Stimulated activated CD4-positive, alpha-beta T cell treated with anti-CD3 and anti-CD28 coated beads, Interleukin-1b, Interleukin-23, amount 100 ng/mL, for 24 hours (primary cell): ENCODE data around the gene GOLPH3.

ENCODE experiments used
- DNase-seq, 4 experiments: peaks; one replicate each; pipeline ENCODE4 v3.0.0-alpha.2; 2020; ENCODE audit warnings: low read depth in 4 of 4, low spot score in 1 of 4

Gene GOLPH3

DNA sequence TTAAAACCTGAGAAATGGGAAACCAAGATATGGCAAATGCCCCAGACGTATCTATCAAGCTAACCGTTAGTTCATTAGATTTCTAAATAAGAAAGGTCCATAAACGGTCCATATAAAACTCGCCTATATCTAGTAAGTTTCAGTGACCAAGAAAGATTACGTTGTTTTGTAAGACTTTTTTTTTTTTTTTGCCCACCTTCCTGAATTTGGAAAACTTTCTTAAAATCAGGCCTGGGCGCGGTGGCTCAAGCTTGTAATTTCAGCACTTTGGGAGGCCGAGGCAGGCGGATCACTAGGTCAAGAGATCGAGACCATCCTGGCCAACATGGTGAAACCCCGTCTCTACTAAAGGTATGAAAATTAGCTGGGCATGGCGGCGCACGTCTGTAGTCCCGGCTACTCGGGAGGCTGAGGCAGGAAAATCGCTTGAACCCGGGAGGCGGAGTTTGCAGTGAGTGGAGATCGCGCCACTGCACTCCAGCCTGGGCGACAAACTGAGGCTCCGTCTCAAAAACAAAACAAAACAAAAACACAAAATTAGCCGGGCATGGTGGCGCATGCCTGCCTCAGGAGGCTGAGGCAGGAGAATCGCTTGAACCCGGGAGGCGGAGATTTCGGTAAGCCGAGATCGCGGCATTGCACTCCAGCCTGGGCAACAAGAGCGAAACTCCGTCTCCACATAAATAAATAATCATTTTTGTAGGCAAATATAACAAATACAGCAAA, 1.8 kb downstream of the GOLPH3 start:
- peak in 2 of 4 experiments; percentile 1 to 5 for DNase-seq

GRCh38 chr5:32170303-32171151, 3.6 kb downstream of the GOLPH3 start:
- DNase-seq: no peak

DNA sequence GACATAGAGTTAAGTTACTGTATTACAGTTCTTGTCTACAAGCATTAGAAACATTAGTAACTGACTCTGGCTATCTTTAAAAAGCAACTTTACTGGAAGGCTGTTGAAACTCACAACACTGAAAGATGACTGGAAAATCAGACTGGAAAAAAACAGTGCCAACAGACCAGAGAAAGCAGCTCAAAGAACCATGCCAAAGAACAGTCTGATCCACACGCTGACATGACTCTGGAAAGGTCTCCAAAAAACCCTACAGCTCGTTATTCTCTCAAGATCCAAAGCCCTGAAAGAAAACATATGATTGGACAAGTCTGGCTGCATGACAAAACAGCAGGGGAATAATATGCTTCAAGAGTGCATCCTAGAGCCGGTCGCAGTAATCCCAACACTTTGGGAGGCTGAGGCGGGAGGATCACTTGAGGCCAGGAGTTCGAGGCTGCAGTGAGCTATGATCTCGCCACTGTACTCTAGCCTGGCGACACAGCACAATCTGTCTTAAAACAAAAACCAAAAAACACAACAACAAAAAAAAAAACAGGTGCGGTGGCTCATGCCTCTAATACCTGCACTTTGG, 5.6 kb downstream of the GOLPH3 start:
- DNase-seq: no peak

DNA sequence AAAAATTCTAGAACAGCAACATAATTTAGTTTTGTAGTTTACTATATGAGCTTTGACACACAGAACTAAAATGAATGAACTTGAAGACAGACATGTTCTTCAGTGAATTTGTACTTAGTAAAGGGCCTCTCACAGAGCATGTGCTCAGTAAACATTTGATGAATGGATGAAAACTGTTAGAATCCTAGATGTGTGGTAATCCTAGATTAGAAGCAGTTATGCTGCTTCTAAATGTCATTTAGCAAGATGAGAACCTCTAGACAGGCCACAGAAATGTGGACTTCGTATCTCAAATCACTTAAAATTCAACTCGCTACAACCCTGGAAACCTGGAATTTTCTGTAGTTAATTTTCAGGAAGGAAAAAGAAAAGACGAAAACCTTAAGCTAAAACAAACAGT, 8.5 kb downstream of the GOLPH3 start:
- no peak for DNase-seq

DNA sequence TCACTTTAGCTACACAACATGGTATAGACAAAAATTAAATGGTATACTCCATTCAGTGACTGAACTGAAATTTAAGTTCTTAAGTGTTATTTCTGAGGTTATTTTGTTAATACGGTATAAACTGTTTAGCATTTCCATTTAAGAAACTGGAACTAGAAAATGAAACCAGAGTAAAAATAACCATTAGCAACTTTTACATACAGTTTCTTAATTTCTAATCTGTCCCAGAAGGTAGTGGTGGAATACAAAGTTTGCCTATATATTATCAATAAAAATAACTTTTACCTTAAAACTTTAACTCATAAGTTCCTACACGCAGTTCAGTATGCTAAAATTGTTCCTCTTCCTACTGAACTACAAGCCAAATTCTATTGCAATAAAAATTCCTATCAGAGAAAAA, 10.3 kb downstream of the GOLPH3 start:
- DNase-seq: no peak

- DNase-seq: no peak
These were observed 11.1 kb downstream of the GOLPH3 start for GRCh38 chr5:32163053-32163452.

DNA sequence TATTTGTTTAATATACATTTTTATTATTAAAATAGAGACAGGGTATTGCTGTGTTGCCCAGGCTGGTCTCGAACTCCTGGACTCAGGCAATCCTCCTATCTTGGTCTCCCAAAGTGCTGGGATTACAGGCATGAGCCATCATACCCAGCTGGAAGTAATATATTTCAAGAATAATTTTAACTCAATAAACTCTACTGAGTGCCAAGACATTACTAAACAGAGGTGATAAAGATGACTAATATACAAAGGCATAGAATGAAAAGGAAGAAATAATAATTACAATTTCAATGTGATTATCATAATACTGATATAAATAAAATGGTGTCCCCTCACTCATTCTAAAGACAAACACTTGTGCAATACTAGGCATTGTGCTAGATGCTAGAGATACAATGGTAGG, 13.9 kb downstream of the GOLPH3 start:
- no peak for DNase-seq

GRCh38 chr5:32159328-32160072, 14.6 kb downstream of the GOLPH3 start:
- no peak for DNase-seq

DNA sequence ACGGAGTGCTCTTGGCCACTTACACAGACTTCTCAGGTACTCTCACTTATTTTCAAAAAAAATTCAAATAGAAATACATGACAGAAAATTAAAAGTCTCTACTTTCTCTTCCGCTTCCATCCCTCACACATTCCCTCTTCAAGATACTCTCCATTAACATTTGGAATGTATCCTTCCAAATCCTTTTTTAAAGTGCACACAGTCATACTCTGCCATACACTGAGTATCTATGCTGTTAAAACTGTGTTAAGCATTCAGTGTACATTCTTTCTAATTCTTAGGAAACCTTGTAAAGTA, 15.5 kb downstream of the GOLPH3 start:
- DNase-seq: no peak

GRCh38 chr5:32157078-32157477, 17.0 kb downstream of the GOLPH3 start:
- DNase-seq: no peak

DNA sequence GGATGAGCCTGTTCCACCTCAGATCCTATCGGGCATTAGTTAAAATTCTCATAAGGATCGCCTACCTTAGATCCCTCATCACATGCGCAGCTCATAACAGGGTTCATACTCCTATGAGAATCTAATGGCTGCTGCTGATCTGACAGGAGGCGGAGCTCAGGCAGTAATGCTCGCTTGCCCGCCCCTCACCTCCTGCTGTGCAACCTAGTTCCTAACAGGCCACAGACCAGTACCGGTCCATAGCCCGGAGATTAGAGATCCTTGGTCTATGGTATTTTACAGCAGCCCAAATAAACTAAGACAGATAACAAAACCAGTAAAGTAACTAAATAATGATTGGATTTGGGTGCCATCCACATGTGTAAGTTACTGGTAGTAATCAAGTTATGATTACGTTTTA, 17.5 kb downstream of the GOLPH3 start:
- no peak for DNase-seq

DNA sequence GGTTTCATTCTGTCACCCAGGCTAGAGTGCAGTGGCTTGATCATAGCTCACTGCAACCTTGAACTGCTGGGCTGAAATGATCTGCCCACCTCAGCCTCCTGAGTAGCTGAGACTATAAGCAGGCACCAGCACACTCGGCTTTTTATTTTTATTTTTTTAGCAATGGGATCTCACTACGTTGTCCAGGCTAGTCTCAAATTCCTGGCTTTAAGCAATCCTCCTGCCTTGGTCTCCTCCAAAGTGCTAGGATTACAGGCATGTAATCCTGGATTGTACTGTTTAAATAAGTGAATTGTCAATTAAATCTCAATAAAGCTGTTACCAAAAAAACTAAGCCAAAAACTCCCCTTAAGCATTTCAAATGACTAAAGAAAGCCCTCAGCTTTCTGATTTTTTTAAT, 18.9 kb downstream of the GOLPH3 start:
- no peak for DNase-seq

GRCh38 chr5:32153723-32154122, 20.4 kb downstream of the GOLPH3 start:
- no peak for DNase-seq

GRCh38 chr5:32151198-32151597, 22.9 kb downstream of the GOLPH3 start:
- DNase-seq: no peak

DNA sequence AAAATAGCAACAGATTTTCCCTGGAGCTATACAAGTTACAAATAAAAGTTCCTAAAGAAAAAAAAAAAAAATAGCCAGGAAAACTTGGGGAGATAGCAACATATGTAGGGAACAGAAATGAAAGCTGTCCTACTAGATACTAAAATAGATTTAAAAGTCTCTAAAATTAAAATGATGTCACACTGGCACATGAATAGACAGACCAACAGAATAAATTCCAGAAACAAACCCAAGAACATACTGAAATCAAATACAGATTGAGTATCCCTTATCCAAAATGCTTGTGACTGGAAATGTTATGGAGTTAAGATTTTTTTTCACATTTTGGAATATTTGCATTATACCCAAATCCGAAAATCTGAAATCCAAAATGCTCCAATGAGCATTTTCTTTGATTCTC, 23.8 kb downstream of the GOLPH3 start:
- no peak for DNase-seq

- no peak for DNase-seq
These were observed 26.2 kb downstream of the GOLPH3 start for GRCh38 chr5:32147959-32148358.

DNA sequence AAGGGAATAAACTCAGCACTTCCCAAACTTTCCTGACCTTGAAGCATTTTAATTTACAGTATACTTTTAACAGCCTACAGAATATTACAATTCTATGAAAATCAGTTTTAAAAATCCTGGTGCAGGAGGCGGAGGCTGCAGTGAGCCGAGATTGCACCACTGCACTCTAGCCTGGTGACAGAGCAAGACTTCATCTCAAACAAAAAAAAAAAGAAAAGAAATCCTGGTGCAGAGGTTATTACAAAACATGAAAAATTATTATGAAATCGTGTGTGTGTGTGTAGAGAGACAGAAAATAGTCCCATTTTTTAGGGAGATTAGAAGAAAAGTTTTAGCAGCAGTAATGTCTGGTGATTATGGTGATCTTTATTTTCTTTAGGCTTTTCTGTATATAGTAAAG, 26.9 kb downstream of the GOLPH3 start:
- no peak for DNase-seq

GRCh38 chr5:32145378-32145777, 28.7 kb downstream of the GOLPH3 start:
- no peak for DNase-seq

- no peak for DNase-seq
These were observed 29.5 kb downstream of the GOLPH3 start for GRCh38 chr5:32144378-32145207.

- DNase-seq: no peak
These were observed 30.3 kb downstream of the GOLPH3 start for GRCh38 chr5:32143617-32144377.
